Measurements from ENCODE around the gene SH3PXD2A.

SH3PXD2A gene

GRCh38 chr10:103627893-103628292 is 227.5 kb downstream of the SH3PXD2A start:
- no peak overlapping the region for H3K4me3 ChIP-seq (ENCODE audit: low read length)
- DNase-seq (ENCODE audit: low read depth) = no peak
- TF ChIP-seq CTCF (conservative IDR thresholded peaks at IDR 0.05; ENCODE audit: low read depth, low read length) = no peak

GRCh38 chr10:103627111-103627892 is 228.1 kb downstream of the SH3PXD2A start:
- H3K4me3 ChIP-seq (ENCODE audit: low read length) = no peak overlapping the region
- DNase-seq (ENCODE audit: low read depth) = no peak
- no peak for TF ChIP-seq CTCF (conservative IDR thresholded peaks at IDR 0.05; ENCODE audit: low read depth, low read length)

DNA sequence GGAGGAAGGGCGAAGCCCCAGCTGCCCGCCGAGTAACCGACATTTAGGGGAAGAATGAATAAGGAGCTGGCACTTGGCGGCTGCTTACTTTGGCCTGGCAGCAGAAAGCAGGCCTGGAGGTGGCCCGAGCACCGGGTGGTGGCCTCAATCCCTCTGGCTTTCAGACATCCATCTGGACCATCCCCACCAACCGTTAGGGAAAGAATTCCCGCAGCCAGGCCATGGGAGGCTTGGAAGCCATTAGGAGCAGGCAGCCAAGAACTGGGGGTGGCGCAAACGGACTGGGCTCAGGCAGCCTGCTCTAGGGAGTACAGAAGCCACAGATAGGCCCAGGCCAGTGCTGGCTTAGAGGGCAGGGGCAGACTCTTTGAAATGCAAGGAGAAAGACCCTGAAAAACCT is 229.2 kb downstream of the SH3PXD2A start:
- H3K4me3 ChIP-seq (ENCODE audit: low read length) = no peak overlapping the region
- no peak for TF ChIP-seq CTCF (conservative IDR thresholded peaks at IDR 0.05; ENCODE audit: low read depth, low read length)
- DNase-seq (ENCODE audit: low read depth) = no peak

GRCh38 chr10:103622935-103623574 is 232.3 kb downstream of the SH3PXD2A start:
- TF ChIP-seq CTCF (conservative IDR thresholded peaks at IDR 0.05; ENCODE audit: low read depth, low read length) = no peak
- no peak for DNase-seq (ENCODE audit: low read depth)
- no peak overlapping the region for H3K4me3 ChIP-seq (ENCODE audit: low read length)

DNA sequence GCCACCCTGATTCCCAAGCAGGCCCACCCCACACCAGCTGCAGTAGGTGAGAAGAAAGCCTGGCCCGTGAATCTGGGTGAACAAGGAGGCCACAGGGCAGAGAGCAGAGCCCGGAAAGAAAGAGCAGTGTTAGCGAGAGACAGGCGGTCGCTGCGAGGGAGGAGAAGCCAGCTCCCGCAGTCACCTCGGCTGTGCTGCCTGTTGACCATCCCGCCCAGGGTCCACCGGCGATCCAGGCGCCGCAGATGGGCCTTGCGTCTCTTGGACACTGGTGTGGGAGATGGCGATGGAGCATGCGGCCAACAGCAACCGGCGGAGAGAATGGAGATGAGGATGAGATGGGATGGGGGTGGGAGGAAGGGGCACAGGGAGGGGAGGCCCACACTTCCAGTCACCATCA is 233.1 kb downstream of the SH3PXD2A start:
- TF ChIP-seq CTCF (conservative IDR thresholded peaks at IDR 0.05; ENCODE audit: low read depth, low read length) = no peak
- H3K4me3 ChIP-seq (ENCODE audit: low read length) = no peak overlapping the region
- no peak for DNase-seq (ENCODE audit: low read depth)

GRCh38 chr10:103621783-103622125 is 233.6 kb downstream of the SH3PXD2A start:
- no peak overlapping the region for H3K4me3 ChIP-seq (ENCODE audit: low read length)
- DNase-seq (ENCODE audit: low read depth) = no peak
- no peak for TF ChIP-seq CTCF (conservative IDR thresholded peaks at IDR 0.05; ENCODE audit: low read depth, low read length)

Measured in retinal pigment epithelial cell (primary cell).